Fibroblast of the aortic adventitia (primary cell): ENCODE measurements around the gene RTF2. TPM values are rescaled to one million over a fixed set of nuclear protein-coding genes. Genes with fewer than 3 reads are reported as not detected.
"Not testable (repeated sequence)": the region's sequence is repeated elsewhere in the genome, so short reads cannot be mapped to it uniquely, and the experiment has no call there.

Experiments
- DNase-seq: peaks from one replicate; pipeline ENCODE4 v3.0.0-alpha.2; 2010; ENCODE audit warnings: low read depth
- H3K4me3 ChIP-seq: 2 replicates; pipeline ENCODE4 v1.5.1; 2011; ENCODE audit warnings: low read depth, mild to moderate bottlenecking, control low read depth, low read length, moderate library complexity
- small RNA-seq: library from RNA; depleted of rRNA; stranded (forward); fragments of <200 nt; gene quantifications from one replicate; pipeline ENCODE3, GENCODE V24; 2012
- total RNA-seq: library from RNA; depleted of rRNA; stranded (reverse); fragments of >200 nt; gene quantifications from 2 replicates; pipeline ENCODE4 v1.2.3, GENCODE V29; 2012; ENCODE audit warnings: low replicate concordance
- TF ChIP-seq, protein P1 (sequence below): IDR thresholded peaks from 2 replicates; pipeline ENCODE4 v1.5.1; 2011; ENCODE audit warnings: mild to moderate bottlenecking, low read length, control low read depth, inconsistent platforms; ENCODE audit not compliant: insufficient read depth

Gene RTF2
- total RNA-seq, 1 donor: 61.5 TPM

DNA sequence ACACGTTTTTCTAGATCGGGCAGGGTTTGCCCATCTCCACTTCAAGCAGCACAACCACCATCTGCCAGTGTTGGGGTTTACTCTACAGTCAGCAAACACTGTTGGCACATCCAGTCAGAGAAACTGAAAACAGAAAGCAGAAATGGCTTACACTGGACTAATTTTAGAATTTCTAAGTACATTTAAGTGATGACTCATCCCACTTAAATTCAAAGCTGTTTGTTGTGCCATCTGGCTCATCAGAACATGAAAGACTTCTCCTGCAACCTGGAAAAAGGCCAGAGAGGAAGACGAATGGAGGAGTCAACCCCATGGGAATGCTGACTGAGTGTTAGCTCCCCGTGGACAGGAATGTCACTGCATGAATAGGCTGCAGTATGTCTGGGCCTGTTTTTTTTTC is 86.4 kb downstream of the RTF2 start:
- DNase-seq: peak; percentile 91
- TF ChIP-seq, protein P1, sequence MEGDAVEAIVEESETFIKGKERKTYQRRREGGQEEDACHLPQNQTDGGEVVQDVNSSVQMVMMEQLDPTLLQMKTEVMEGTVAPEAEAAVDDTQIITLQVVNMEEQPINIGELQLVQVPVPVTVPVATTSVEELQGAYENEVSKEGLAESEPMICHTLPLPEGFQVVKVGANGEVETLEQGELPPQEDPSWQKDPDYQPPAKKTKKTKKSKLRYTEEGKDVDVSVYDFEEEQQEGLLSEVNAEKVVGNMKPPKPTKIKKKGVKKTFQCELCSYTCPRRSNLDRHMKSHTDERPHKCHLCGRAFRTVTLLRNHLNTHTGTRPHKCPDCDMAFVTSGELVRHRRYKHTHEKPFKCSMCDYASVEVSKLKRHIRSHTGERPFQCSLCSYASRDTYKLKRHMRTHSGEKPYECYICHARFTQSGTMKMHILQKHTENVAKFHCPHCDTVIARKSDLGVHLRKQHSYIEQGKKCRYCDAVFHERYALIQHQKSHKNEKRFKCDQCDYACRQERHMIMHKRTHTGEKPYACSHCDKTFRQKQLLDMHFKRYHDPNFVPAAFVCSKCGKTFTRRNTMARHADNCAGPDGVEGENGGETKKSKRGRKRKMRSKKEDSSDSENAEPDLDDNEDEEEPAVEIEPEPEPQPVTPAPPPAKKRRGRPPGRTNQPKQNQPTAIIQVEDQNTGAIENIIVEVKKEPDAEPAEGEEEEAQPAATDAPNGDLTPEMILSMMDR: peak; percentile 17
- H3K4me3 ChIP-seq: no peak overlapping the region

DNA sequence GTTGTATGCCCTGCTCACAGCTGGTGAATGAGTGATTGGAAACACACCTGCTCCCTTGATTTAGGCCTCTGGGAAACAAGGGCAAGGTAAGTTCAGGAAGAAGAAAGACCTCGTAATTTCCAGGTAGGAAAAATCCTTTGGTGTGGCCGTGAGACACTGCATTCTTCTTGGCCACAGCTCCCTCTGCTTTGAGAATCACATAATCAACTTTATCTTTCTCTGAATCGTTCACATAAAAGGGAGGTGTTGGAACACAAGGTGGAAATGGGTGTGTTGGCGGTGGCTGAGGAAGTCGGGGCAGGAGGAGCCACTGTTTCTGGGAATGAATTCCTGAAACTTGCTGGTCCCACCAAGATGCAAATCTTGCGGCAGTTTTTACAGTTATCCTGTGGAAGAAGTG is 90.5 kb downstream of the RTF2 start:
- TF ChIP-seq, protein P1: no peak
- DNase-seq: no peak
- H3K4me3 ChIP-seq: no peak overlapping the region

DNA sequence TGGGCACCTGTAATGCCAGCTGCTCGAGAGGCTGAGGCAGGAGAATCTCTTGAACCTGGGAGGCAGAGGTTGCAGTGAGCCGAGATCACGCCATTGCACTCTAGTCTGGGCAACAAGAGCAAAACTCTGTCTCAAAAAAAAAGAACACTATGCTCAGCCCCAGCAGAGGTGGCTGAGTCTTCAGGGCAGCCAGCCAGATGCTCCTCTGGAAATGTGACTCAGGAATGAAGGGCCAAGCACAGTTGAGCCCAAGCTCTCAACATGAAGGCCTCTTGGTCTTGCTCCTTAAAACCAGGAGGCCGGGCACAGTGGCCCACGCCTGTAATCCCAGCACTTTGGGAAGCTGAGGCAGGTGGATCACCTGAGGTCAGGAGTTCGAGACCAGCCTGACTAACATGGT is 96.1 kb downstream of the RTF2 start:
- DNase-seq, H3K4me3 ChIP-seq: not testable (repeated sequence)

DNA sequence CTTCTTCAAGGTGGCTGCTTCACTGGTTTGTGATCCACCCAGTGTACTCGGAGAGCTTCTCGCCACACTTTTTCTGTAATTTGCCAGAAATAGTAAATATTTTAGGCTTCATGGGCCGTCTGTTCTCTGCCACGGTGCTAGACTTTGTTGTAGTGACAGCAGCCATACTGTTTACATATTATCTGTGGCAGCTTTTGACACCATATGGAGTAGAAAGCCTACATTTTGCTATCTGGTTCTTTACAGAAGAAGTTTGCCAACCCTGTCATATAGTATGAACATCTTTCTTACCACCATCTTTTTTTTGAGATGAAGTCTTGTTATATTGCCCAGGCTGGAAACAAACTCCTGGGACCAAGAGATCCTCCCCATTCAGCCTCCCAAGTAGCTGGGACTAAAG is 97.1 kb downstream of the RTF2 start:
- no peak for DNase-seq

DNA sequence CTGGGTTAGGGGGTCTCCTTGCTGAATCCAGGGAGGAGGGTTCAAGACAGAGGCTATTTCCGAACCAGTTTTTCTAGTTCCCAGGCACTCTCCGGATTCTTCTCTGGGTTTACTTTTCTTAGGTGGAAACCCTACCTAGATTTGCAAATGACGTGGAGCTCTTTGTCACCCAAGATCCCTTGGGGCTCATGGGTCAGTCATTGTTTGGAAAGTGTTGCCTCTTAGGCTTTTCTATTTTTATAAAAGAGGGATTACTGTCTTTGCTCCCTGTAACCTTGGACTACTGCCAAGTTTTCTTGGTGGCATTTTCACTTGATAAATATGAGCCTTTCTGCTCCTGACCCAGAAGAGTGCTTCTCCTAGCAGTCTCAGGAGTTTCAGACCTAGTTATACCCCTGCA is 98.2 kb downstream of the RTF2 start:
- DNase-seq: no peak
- TF ChIP-seq, protein P1: no peak

More for the DNA sequence above, 97.1 kb downstream of the RTF2 start:
- H3K4me3 ChIP-seq: no peak overlapping the region
- TF ChIP-seq, protein P1: no peak

More for the DNA sequence above, 98.2 kb downstream of the RTF2 start:
- no peak overlapping the region for H3K4me3 ChIP-seq

Small RNA genes lying within 50 kb of the gene (small RNA-seq; reads per million reads assigned to genes)
- gene RPL39P: not detected

Other genes with a start within 250 kb of the RTF2 start
- gene MC3R, start 219.9 kb upstream of the RTF2 start, total RNA-seq: not detected in 2 replicates
- 53.3 and 56.1 TPM in 2 replicates for gene FAM210B, start 109.7 kb upstream of the RTF2 start, total RNA-seq
- gene AURKA, start 76.4 kb upstream of the RTF2 start, total RNA-seq: 2.1 and 29.1 TPM in 2 replicates
- 36.1 and 49.6 TPM in 2 replicates for gene CSTF1, start 76.0 kb upstream of the RTF2 start, total RNA-seq
- gene CASS4, start 56.4 kb upstream of the RTF2 start, total RNA-seq: 0.09 and 0.49 TPM in 2 replicates
- not detected in 2 replicates for gene FAM209A, start 56.1 kb downstream of the RTF2 start, total RNA-seq
- gene FAM209B, start 64.6 kb downstream of the RTF2 start, total RNA-seq: not detected in 2 replicates
- 0.08 TPM in 1 of 2 replicates, not detected in the other for gene TFAP2C, start 160.7 kb downstream of the RTF2 start, total RNA-seq